Endothelial cell of umbilical vein (primary cell): ENCODE results near the gene SNAI3. TPM values are rescaled to one million over a fixed set of nuclear protein-coding genes. Genes with fewer than 3 reads are reported as not detected.

Source experiments
- BruUV-seq: library from RNA; stranded (reverse); fragments of 400-500 nt; replicated peaks from 2 replicates; lab custom pipeline; 2021; lab: Mats Ljungman, UMichigan
- CTCF ChIA-PET: fragments of 300-600, 350-600 bp; sonication (Branson Sonifier 250); formaldehyde crosslinking; loops from one replicate; lab custom pipeline; 2021; ENCODE audit warnings: antibody characterized with exemption, inconsistent platforms; lab: Charles Lee
- POLR2A ChIA-PET: fragments of 300-600, 350-600 bp; sonication (Branson Sonifier 250); formaldehyde crosslinking; loops from one replicate; lab custom pipeline; 2021; ENCODE audit warnings: antibody characterized with exemption, inconsistent platforms; lab: Charles Lee
- DNase-seq: peaks from one replicate; pipeline ENCODE4 v3.0.0-alpha.2; 2011; ENCODE audit warnings: low read depth, low spot score
- FAIRE-seq: peaks from 2 replicates; lab custom pipeline; 2011; peaks lifted over from hg19 to GRCh38; lab: Jason Lieb, UNC
- H2AFZ ChIP-seq: 2 replicates; pipeline ENCODE4 v1.6.0; 2012; ENCODE audit warnings: low read depth, low read length, control low read depth, inconsistent platforms
- H3K27ac ChIP-seq: 2 replicates; pipeline ENCODE4 v1.5.1; 2011; ENCODE audit warnings: low read depth, mild to moderate bottlenecking, control low read depth, low read length, moderate library complexity; ENCODE audit not compliant: insufficient read depth
- H3K27me3 ChIP-seq, 2 experiments: 2 replicates each; pipeline versions ENCODE4 v1.6.0 to v1.6.1; 2011; ENCODE audit warnings: low read length in 2 of 2, mixed read lengths in 1 of 2; ENCODE audit not compliant: control insufficient read depth in 2 of 2, insufficient read depth in 2 of 2
- H3K36me3 ChIP-seq, 2 experiments: 2 replicates in 1 of 2; 3 replicates in 1 of 2; pipeline ENCODE4 v1.5.1; 2011; ENCODE audit warnings: low read length in 2 of 2, mild to moderate bottlenecking in 1 of 2, moderate library complexity in 1 of 2; ENCODE audit not compliant: control insufficient read depth in 2 of 2, insufficient read depth in 2 of 2; ENCODE audit errors: extremely low read depth in 1 of 2
- H3K4me1 ChIP-seq: 3 replicates; pipeline ENCODE4 v1.5.1; 2011; ENCODE audit warnings: mild to moderate bottlenecking, low read length; ENCODE audit not compliant: control insufficient read depth, insufficient read depth; ENCODE audit errors: extremely low read depth
- H3K4me2 ChIP-seq: 2 replicates; pipeline ENCODE4 v1.6.1; 2011; ENCODE audit warnings: low read length, control low read depth, mixed read lengths; ENCODE audit not compliant: insufficient read depth
- H3K4me3 ChIP-seq, 3 experiments: fragments of 200-600 bp in 1 of 3; sonication (generic), shearing (Covaris generic) in 1 of 3; replicated peaks in 1 of 3; 2 replicates each; pipeline ENCODE4 v1.5.1; 2011 to 2016; ENCODE audit warnings: control low read depth in 3 of 3, low read length in 3 of 3, mild to moderate bottlenecking in 2 of 3, inconsistent platforms in 1 of 3, low read depth in 1 of 3, moderate library complexity in 1 of 3; ENCODE audit not compliant: insufficient read depth in 1 of 3
- H3K79me2 ChIP-seq: 2 replicates; pipeline ENCODE4 v1.6.0; 2012; ENCODE audit warnings: low read length, inconsistent platforms; ENCODE audit not compliant: control insufficient read depth, insufficient read depth
- H3K9ac ChIP-seq: replicated peaks from 2 replicates; pipeline ENCODE3; 2011; ENCODE audit warnings: low read length, control low read depth; ENCODE audit not compliant: insufficient read depth; ENCODE audit errors: extremely low read depth
- H3K9me1 ChIP-seq: replicated peaks from 3 replicates; pipeline ENCODE4 v1.6.0; 2011; ENCODE audit warnings: mild to moderate bottlenecking, low read length; ENCODE audit not compliant: control insufficient read depth, insufficient read depth; ENCODE audit errors: extremely low read depth
- H3K9me3 ChIP-seq: replicated peaks from 2 replicates; pipeline ENCODE4 v1.5.1; 2012; ENCODE audit warnings: low read length, inconsistent platforms; ENCODE audit not compliant: control insufficient read depth, insufficient read depth
- H4K20me1 ChIP-seq: replicated peaks from 2 replicates; pipeline ENCODE3; 2011; ENCODE audit warnings: mild to moderate bottlenecking, low read length; ENCODE audit not compliant: control insufficient read depth, insufficient read depth; ENCODE audit errors: extremely low read depth
- EZH2 ChIP-seq: IDR thresholded peaks from 2 replicates; pipeline ENCODE4 v1.6.1; 2012; ENCODE audit warnings: borderline replicate concordance, low read depth, mild to moderate bottlenecking, moderate library complexity, low read length, inconsistent platforms; ENCODE audit not compliant: severe bottlenecking
- FOS ChIP-seq: IDR thresholded peaks from 2 replicates; pipeline ENCODE4 v1.6.1; 2011; ENCODE audit warnings: mild to moderate bottlenecking, low read length, moderate library complexity, borderline replicate concordance; ENCODE audit not compliant: insufficient read depth
- GATA2 ChIP-seq: IDR thresholded peaks from 2 replicates; pipeline ENCODE4 v1.7.0; 2011; ENCODE audit warnings: low read depth, mild to moderate bottlenecking, moderate library complexity, mixed read lengths, low read length; ENCODE audit not compliant: insufficient read length, insufficient read depth
- JUN ChIP-seq: IDR thresholded peaks from 2 replicates; pipeline ENCODE4 v1.6.1; 2011; ENCODE audit warnings: borderline replicate concordance, low read depth; ENCODE audit not compliant: insufficient read length, insufficient read depth
- MAX ChIP-seq: IDR thresholded peaks from 2 replicates; pipeline ENCODE4 v1.6.1; 2011; ENCODE audit not compliant: insufficient read depth, insufficient read length
- MYC ChIP-seq: IDR thresholded peaks from one replicate; pipeline ENCODE4 v1.6.1; 2011; ENCODE audit warnings: mild to moderate bottlenecking, low read depth, low read length
- POLR2A ChIP-seq: IDR thresholded peaks from 2 replicates; pipeline ENCODE4 v1.6.1; 2012; ENCODE audit warnings: low read depth, mild to moderate bottlenecking, control low read depth, low read length
- dilution Hi-C: fragments of 300-500 bp; cut with MboI; formaldehyde crosslinking; loops from one replicate; pipeline ENCODE4 v1.15.0; 2019; ENCODE audit warnings: low sequenced_read_pairs; ENCODE audit not compliant: extremely low pct_ligation_motif_present
- intact Hi-C: fragments of 100-400 bp; cut with micrococcal nuclease; formaldehyde crosslinking; loops from one replicate; pipeline ENCODE4 v1.10.0; 2022
- polyA plus RNA-seq, 4 experiments: library from polyadenylated mRNA; depleted of rRNA in 3 of 4; stranded (reverse) in 3 of 4; unstranded in 1 of 4; fragments of >200 nt; gene quantifications; 2 replicates each; pipeline versions ENCODE4 v1.2.1 to v1.2.3, GENCODE V29; 2011 to 2012; ENCODE audit warnings: missing spikeins in 1 of 4
- total RNA-seq: library from RNA; stranded (reverse); gene quantifications from 2 replicates; pipeline ENCODE4 v1.2.3, GENCODE V29; 2021

Gene SNAI3
- total and polyA plus RNA-seq, 2 donors (not counting 3 experiments of a cell fraction or from before 2014, with no cell fraction given) = 0.30 to 0.31 TPM

- peaks cover 2% of the 10 kb centered on the region for H3K79me2 ChIP-seq
- H3K4me1 ChIP-seq = no peaks in the 10 kb centered on the region
- H3K9me1 ChIP-seq = no peaks in the 10 kb centered on the region
- dilution Hi-C loops (no loop called here), intact Hi-C loops (no loop called here)
- H3K4me2 ChIP-seq = no peak overlapping the region
- peaks cover 22 to 59% of the 10 kb centered on the region in 2 experiments for H3K36me3 ChIP-seq
- no peak for TF ChIP-seq JUN
- no peak for TF ChIP-seq FOS
- H4K20me1 ChIP-seq = no peaks in the 10 kb centered on the region
- TSS peak; percentile 46 for BruUV-seq
- DNase-seq = no peak
- no peaks in the 10 kb centered on the region for H3K9me3 ChIP-seq
- FAIRE-seq = no peak
- H2AFZ ChIP-seq = no peak overlapping the region
- H3K27ac ChIP-seq = no peak overlapping the region
- H3K4me3 ChIP-seq = no peak overlapping the region
- H3K27me3 ChIP-seq = no peaks in the 10 kb centered on the region
- H3K9ac ChIP-seq = no peak overlapping the region
- ChIA-PET CTCF (interaction anchor here (2.2 kb wide), 1 partner anchor 22 kb away, joined by 9 read pairs; no protein-coding TSS in a partner anchor), POLR2A (no interaction called here)
Observed at GRCh38 chr16:88715312-88716190, 29.2 kb upstream of the SNAI3 start.

- Histone ChIP-seq H3K4me3 (no peak overlapping the region), H3K4me1 (no peaks in the 10 kb centered on the region), H3K27ac (no peak overlapping the region), H3K27me3 (no peaks in the 10 kb centered on the region), H4K20me1 (no peaks in the 10 kb centered on the region), H3K4me2 (no peak overlapping the region), H3K9me3 (no peaks in the 10 kb centered on the region), H2AFZ (no peak overlapping the region), H3K9ac (no peak overlapping the region), H3K36me3 (peaks cover 21 to 57% of the 10 kb centered on the region in 2 experiments), H3K79me2 (peaks cover 2% of the 10 kb centered on the region), H3K9me1 (no peaks in the 10 kb centered on the region)
- ChIA-PET CTCF (interaction anchor here (2.2 to 2.3 kb wide), 2 partner anchors 23 kb away, joined by 9 to 10 read pairs; no protein-coding TSS in a partner anchor), POLR2A (no interaction called here)
- FAIRE-seq (no peak), DNase-seq (no peak)
- dilution Hi-C loops (no loop called here), intact Hi-C loops (no loop called here)
- BruUV-seq = no TSS peak
- no peak for TF ChIP-seq MYC
- no peak for TF ChIP-seq MAX
- no peak for TF ChIP-seq EZH2
- TF ChIP-seq POLR2A = no peak
- TF ChIP-seq FOS = no peak
- no peak for TF ChIP-seq GATA2
Observed at GRCh38 chr16:88714420-88715302, 28.4 kb upstream of the SNAI3 start.
